ENCODE measurements around the gene FANK1.
"Not testable (repeated sequence)": the region's sequence is repeated elsewhere in the genome, so short reads cannot be mapped to it uniquely, and the experiment has no call there.

FANK1 gene

GRCh38 chr10:126021833-126022500, 125.6 kb downstream of the FANK1 start:
- no peak for DNase-seq

- no peak for DNase-seq
These were observed 126.5 kb downstream of the FANK1 start for GRCh38 chr10:126022841-126023240.

DNA sequence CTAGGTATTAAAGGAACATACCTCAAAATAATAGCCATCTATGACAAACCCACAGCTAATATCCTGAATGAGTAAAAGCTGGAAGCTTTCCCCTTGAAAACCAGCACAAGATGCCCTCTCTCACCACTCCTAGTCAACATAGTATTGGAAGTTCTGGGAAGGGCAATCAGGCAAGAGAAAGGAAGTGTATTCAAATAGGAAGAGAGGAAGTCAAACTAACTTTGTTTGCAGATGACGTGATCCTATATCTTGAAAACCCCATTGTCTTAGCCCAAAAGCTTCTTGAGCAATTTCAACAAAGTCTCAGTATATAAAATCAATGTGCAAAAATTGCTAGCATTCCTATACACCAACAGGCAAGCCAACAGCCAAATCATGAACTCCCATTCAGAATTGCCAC, 131.3 kb downstream of the FANK1 start:
- DNase-seq, result no peak

DNA sequence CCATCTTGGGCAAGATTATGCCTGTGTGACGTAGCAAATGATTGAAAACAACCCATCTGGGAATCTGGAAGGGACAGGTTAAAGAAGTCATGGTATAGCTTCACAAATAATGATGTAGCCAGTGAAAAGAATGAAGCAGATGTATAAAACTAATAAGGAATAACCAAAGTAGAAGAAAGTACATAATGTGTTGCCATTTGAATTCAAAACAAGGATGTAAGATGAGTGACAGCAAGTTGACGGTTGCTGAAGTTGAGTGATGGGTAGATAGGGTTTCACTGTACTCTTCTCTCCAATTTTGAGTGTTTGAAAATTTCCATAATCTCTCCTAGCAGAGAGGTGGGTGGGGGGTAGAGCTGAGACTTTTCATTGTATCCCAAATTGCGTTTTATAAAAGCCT, 133.6 kb downstream of the FANK1 start:
- DNase-seq, result no peak

GRCh38 chr10:126034586-126034985, 138.2 kb downstream of the FANK1 start:
- no peak for DNase-seq

DNA sequence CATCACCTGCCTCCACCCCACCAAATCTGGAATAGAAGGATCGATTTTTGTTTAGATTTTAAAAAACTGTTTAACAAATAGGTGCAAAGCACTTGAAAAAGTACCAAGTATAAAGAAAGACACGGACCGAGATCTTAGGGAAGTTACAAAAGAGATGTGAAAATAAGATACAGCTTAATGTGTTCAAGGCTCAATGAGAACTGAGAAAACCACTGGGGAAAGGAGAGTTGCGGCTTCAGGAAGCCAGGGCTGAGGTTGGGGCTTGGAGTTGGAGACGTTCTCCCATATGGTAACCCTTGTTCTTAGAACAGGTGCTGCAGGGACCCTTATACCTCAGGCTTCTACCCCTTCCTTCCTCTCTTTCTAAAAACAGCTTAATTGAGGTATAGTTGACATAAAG, 140.2 kb downstream of the FANK1 start:
- DNase-seq, result no peak

DNA sequence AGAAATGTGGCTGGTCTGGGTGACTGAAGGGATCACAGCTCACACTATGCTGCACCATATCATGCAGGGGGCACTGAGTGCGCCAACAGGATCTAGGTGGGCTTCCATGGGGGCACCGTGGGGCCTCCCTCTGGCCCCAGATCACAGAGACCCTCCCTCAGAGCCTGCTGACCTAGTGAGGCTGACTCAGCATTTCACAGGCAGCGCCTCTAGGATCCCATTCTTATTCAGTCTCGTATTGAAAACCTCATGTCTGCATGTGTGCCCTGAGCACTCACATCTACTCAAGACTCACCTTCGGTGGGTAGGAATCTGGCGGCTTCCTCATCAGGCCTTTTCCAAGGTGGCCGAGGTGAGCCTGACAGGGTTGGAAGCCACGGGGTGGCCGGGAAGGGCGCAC, 141.6 kb downstream of the FANK1 start:
- DNase-seq, result no peak

- DNase-seq, result no peak
These were observed 144.8 kb downstream of the FANK1 start for GRCh38 chr10:126041117-126041516.

DNA sequence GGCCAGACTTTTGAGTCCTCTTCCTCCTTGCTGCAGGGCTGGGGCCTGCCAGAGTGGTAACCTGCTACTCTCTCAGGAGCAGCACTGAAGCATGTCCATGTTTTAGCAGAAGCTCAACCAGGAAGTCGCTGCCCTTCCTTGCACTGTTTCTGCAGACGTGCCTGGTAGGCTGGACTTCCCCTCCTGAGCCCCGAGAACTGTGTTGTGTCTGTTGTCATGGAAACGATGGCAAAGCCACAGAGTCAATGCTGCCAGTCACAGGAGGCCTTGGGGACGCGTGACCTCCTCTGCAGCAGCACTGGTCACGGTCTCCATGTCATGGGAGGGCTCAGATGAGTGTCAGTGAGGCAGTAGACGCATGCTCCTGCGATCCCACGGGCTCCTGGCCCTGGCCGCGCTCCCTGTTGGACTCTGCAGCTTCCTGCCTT, 145.5 kb downstream of the FANK1 start:
- DNase-seq, result peak in 43 of 51 donors; percentile 13 to 80 (median 45)

- DNase-seq, result peak in 1 of 51 donors; percentile 20
These were observed 146.0 kb downstream of the FANK1 start for GRCh38 chr10:126042354-126042753.

- DNase-seq, result no peak
These were observed 146.5 kb downstream of the FANK1 start for GRCh38 chr10:126042906-126043305.

- no peak for DNase-seq
These were observed 147.0 kb downstream of the FANK1 start for GRCh38 chr10:126043389-126043788.

- DNase-seq, result no peak
These were observed 149.5 kb downstream of the FANK1 start for GRCh38 chr10:126045861-126046260.

DNA sequence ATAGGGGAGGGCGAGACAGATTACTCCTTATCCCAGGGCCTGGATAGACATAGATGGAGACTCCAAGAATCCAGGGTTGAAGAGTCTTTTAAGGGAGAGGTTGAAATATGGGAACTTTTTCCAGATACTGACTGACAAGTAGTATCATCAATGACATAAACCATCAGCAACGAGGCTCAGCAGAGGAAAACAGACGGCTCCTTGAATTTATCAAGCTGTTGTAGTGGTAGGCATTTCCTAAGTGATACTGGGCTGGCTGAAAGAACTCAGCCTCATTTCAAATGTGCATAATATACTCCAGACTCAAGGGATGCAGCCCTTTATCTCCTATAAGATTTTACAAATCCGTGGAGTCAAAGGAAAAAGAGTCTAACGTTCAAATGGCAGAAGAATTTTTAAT, 150.5 kb downstream of the FANK1 start:
- DNase-seq, result no peak

- DNase-seq, result not testable (repeated sequence)
These were observed 151.4 kb downstream of the FANK1 start for GRCh38 chr10:126047749-126048148.

- DNase-seq, result no peak
These were observed 153.7 kb downstream of the FANK1 start for GRCh38 chr10:126049759-126050700.

- DNase-seq, result no peak
These were observed 155.8 kb downstream of the FANK1 start for GRCh38 chr10:126052171-126052570.

GRCh38 chr10:126054191-126054590, 157.8 kb downstream of the FANK1 start:
- DNase-seq, result peak in 1 of 51 donors; percentile 23

DNA sequence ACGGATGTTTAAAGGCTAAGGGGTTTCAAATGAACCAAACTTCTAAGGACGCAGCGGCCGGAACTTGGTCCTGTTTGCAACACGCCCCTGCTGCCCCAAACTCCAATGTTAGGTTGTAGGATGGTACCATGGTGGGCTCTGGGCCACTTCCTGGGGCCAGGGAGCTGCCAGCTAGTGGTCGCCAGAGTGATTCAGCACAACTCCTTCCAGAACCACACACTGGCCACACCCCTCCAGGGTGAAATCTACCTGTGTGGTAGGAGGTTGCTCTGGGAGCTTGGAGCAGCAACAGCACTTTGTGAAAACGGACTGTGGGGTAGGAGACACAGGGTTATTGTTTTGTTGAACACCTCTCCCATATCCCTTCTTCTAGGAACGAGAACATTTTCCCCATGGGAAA, 161.1 kb downstream of the FANK1 start:
- DNase-seq, result no peak

GRCh38 chr10:126058104-126058503, 161.7 kb downstream of the FANK1 start:
- no peak for DNase-seq

- no peak for DNase-seq
These were observed 162.1 kb downstream of the FANK1 start for GRCh38 chr10:126058507-126058906.

Data from hypothalamus (tissue), 51 donors.